DND-41 (cell line): ENCODE data around the gene FMO4.
"Not testable (repeated sequence)": the region's sequence is repeated elsewhere in the genome, so short reads cannot be mapped to it uniquely, and the experiment has no call there.

Experiments used
- ATAC-seq: fragments of 200-7000 bp; cut with Tn5 transposase; 3 replicates; pipeline ENCODE4 v1.9.1; 2021; ENCODE audit warnings: low read depth; ENCODE audit not compliant: insufficient read depth
- DNase-seq: peaks from one replicate; pipeline ENCODE4 v3.0.0-alpha.2; 2020
- H2AFZ ChIP-seq: 2 replicates; pipeline ENCODE4 v1.6.0; 2012; ENCODE audit warnings: low read depth, low read length
- H3K27ac ChIP-seq: 2 replicates; pipeline ENCODE4 v1.5.1; 2012; ENCODE audit warnings: low read length, inconsistent platforms
- H3K27me3 ChIP-seq: fragments of 200-600 bp; sonication (generic); 2 replicates; pipeline ENCODE4 v1.6.0; 2012; ENCODE audit warnings: low read length, mild to moderate bottlenecking, inconsistent platforms; ENCODE audit not compliant: insufficient read depth, poor library complexity
- H3K36me3 ChIP-seq: 2 replicates; pipeline ENCODE4 v1.5.1; 2012; ENCODE audit warnings: low read length, inconsistent platforms; ENCODE audit not compliant: insufficient read depth
- H3K4me1 ChIP-seq: 2 replicates; pipeline ENCODE4 v1.5.1; 2012; ENCODE audit warnings: mild to moderate bottlenecking, low read length; ENCODE audit not compliant: insufficient read depth
- H3K4me2 ChIP-seq: 2 replicates; pipeline ENCODE4 v1.6.0; 2012; ENCODE audit warnings: mild to moderate bottlenecking, moderate library complexity, low read length, inconsistent platforms; ENCODE audit not compliant: insufficient read depth
- H3K4me3 ChIP-seq, 2 experiments: fragments of 200-600 bp in 1 of 2; shearing (Covaris generic) in 1 of 2; 2 replicates each; pipeline ENCODE4 v1.5.1; 2012 to 2016; ENCODE audit warnings: inconsistent platforms in 2 of 2, low read length in 2 of 2, mild to moderate bottlenecking in 2 of 2, low read depth in 1 of 2, moderate library complexity in 1 of 2
- H3K79me2 ChIP-seq: 2 replicates; pipeline ENCODE4 v1.6.0; 2012; ENCODE audit warnings: low read length, inconsistent platforms; ENCODE audit not compliant: insufficient read depth
- H3K9ac ChIP-seq: 2 replicates; pipeline ENCODE4 v1.6.0; 2012; ENCODE audit warnings: low read depth, mild to moderate bottlenecking, inconsistent platforms, low read length, moderate library complexity
- H3K9me3 ChIP-seq: 2 replicates; pipeline ENCODE4 v1.5.1; 2012; ENCODE audit warnings: low read length, moderate library complexity, mild to moderate bottlenecking, inconsistent platforms; ENCODE audit not compliant: insufficient read depth, severe bottlenecking
- H4K20me1 ChIP-seq: 2 replicates; pipeline ENCODE4 v1.6.0; 2012; ENCODE audit warnings: low read length; ENCODE audit not compliant: insufficient read depth
- CTCF ChIP-seq: IDR thresholded peaks from 2 replicates; pipeline ENCODE4 v1.5.1; 2012; ENCODE audit warnings: borderline replicate concordance, low read length, moderate library complexity, mild to moderate bottlenecking; ENCODE audit not compliant: poor library complexity, severe bottlenecking; ENCODE audit errors: extremely low read depth
- EZH2 ChIP-seq: IDR thresholded peaks from 3 replicates; pipeline ENCODE4 v1.6.1; 2012; ENCODE audit warnings: borderline replicate concordance, low read depth, mild to moderate bottlenecking, moderate library complexity, low read length, inconsistent platforms; ENCODE audit not compliant: severe bottlenecking

Gene FMO4

GRCh38 chr1:171351961-171352360 is 38.0 kb downstream of the FMO4 start:
- no peaks in the 10 kb centered on the region for H3K4me1 ChIP-seq
- no peak for DNase-seq
- H3K36me3 ChIP-seq = no peaks in the 10 kb centered on the region
- H3K4me3 ChIP-seq = no peak overlapping the region
- no peak overlapping the region for H3K27ac ChIP-seq
- no peak for TF ChIP-seq CTCF
- TF ChIP-seq EZH2 = no peak
- H3K9ac ChIP-seq = no peak overlapping the region
- H3K9me3 ChIP-seq = no peaks in the 10 kb centered on the region
- no peaks in the 10 kb centered on the region for H3K27me3 ChIP-seq
- no peak for ATAC-seq
- H2AFZ ChIP-seq = no peak overlapping the region
- no peaks in the 10 kb centered on the region for H3K79me2 ChIP-seq
- H3K4me2 ChIP-seq = no peak overlapping the region
- H4K20me1 ChIP-seq = no peaks in the 10 kb centered on the region

- Histone ChIP-seq H3K9ac (no peak overlapping the region), H3K79me2 (no peaks in the 10 kb centered on the region), H3K4me2 (no peak overlapping the region), H3K27me3 (no peaks in the 10 kb centered on the region), H3K4me3 (no peak overlapping the region), H3K9me3 (no peaks in the 10 kb centered on the region), H4K20me1 (no peaks in the 10 kb centered on the region), H3K27ac (no peak overlapping the region), H3K36me3 (no peaks in the 10 kb centered on the region), H2AFZ (no peak overlapping the region), H3K4me1 (no peaks in the 10 kb centered on the region)
- DNase-seq (no peak), ATAC-seq (no peak)
- TF ChIP-seq EZH2 (no peak), CTCF (no peak)
These were observed 38.6 kb downstream of the FMO4 start for GRCh38 chr1:171352554-171352953.

- H3K4me1 ChIP-seq = no peaks in the 10 kb centered on the region
- ATAC-seq (no peak), DNase-seq (no peak)
- H4K20me1 ChIP-seq = no peaks in the 10 kb centered on the region
- H3K9me3 ChIP-seq = no peaks in the 10 kb centered on the region
- no peaks in the 10 kb centered on the region for H3K36me3 ChIP-seq
- no peaks in the 10 kb centered on the region for H3K79me2 ChIP-seq
- no peaks in the 10 kb centered on the region for H3K27me3 ChIP-seq
- no peak overlapping the region for H3K4me3 ChIP-seq
- H3K4me2 ChIP-seq = no peak overlapping the region
- H3K27ac ChIP-seq = no peak overlapping the region
- H2AFZ ChIP-seq = no peak overlapping the region
- H3K9ac ChIP-seq = no peak overlapping the region
- TF ChIP-seq CTCF = no peak
These were observed 41.7 kb downstream of the FMO4 start for GRCh38 chr1:171355727-171356126.

GRCh38 chr1:171357179-171357578 is 43.2 kb downstream of the FMO4 start:
- ATAC-seq (no peak), DNase-seq (no peak)
- no peaks in the 10 kb centered on the region for H3K9me3 ChIP-seq
- H3K4me1 ChIP-seq = no peaks in the 10 kb centered on the region
- H4K20me1 ChIP-seq = no peaks in the 10 kb centered on the region
- no peaks in the 10 kb centered on the region for H3K79me2 ChIP-seq
- H3K27ac ChIP-seq = no peak overlapping the region
- no peak overlapping the region for H2AFZ ChIP-seq
- no peak overlapping the region for H3K4me3 ChIP-seq
- H3K36me3 ChIP-seq = no peaks in the 10 kb centered on the region
- TF ChIP-seq EZH2 (no peak), CTCF (no peak)
- no peak overlapping the region for H3K9ac ChIP-seq
- H3K27me3 ChIP-seq = no peaks in the 10 kb centered on the region
- no peak overlapping the region for H3K4me2 ChIP-seq

GRCh38 chr1:171359355-171359648 is 45.3 kb downstream of the FMO4 start:
- H3K9ac ChIP-seq, H3K4me3 ChIP-seq, ATAC-seq: not testable (repeated sequence)

More at GRCh38 chr1:171359355-171359648, 45.3 kb downstream of the FMO4 start:
- not testable (repeated sequence) for DNase-seq, H3K36me3 ChIP-seq, H4K20me1 ChIP-seq, H3K9me3 ChIP-seq, H3K4me2 ChIP-seq, H3K27me3 ChIP-seq, H3K4me1 ChIP-seq, H3K27ac ChIP-seq, H2AFZ ChIP-seq, H3K79me2 ChIP-seq
